Measurements from ENCODE around the gene TMEM198. TPM values are rescaled to one million over a fixed set of nuclear protein-coding genes. Genes with fewer than 3 reads are reported as not detected.

Gene TMEM198
- total and polyA plus RNA-seq, 2 donors = 2.0 to 6.0 TPM

DNA sequence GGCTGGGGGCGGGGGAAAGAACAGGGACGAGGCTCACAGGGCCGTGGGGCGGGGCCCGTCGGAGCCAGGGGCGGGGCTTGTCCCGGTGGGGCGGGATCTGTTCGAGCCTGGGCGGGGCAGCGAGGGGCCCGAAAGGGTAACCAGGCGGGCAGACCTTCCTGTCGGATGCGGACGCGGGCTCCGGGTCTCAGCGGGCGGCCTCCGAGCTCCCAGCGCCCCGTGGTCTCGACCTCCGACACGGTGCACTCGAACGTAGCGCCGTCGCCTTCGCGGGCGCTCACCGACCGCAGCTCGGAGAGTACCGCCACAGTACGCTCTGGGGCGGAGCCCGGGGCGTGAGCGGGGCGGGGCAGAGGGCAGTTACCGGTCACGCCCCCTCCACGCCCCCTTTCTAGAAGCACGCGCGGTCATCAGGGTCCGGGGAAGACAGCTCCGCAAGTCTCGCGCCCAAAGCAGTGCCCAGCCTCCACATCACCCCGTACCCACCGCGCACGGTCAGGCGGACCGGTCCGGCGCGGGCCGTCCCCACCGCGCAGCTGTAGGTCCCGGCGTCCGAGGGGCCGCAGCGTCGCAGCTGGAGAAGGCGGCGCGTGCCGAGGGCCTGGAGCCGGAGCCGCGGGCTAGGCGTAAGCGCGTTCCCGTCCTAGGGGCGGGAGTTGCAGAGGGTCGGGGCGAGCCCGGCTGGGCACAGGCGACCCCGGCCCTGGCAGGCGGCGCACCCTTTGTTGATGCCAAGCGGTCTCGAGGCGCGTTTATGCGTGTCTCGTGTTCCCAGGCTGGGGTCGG, 8.7 kb downstream of the TMEM198 start:
- WGBS = under 1% methylated on average over 99 of the region's 99 CpGs
- no peak overlapping the region for H3K27ac ChIP-seq (ENCODE audit: low read depth)
- H3K4me1 ChIP-seq (ENCODE audit: insufficient read depth) = no peaks in the 10 kb centered on the region
- DNase-seq (ENCODE audit: extremely low spot score) = no peak
- no peaks in the 10 kb centered on the region for H3K36me3 ChIP-seq (ENCODE audit: insufficient read depth)
- peak overlapping the region; percentile 47 for H3K4me3 ChIP-seq (ENCODE audit: low read depth, low read length)

DNA sequence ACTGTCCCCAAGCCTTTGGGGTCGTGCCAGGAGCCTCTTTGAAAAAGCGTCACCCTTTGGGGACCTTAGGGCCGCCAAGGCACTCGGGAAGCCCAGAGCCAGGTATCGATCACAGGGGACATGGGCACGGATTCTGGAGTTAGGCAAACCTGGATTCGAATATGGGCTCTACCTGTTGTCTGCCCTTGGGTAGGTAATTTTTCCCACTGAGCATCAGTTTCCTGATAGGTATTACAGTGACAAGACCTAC, 9.3 kb downstream of the TMEM198 start:
- Histone ChIP-seq H3K4me3 (ENCODE audit: low read depth, low read length) (peak overlapping the region; percentile 47), H3K4me1 (ENCODE audit: insufficient read depth) (no peaks in the 10 kb centered on the region), H3K36me3 (ENCODE audit: insufficient read depth) (no peaks in the 10 kb centered on the region), H3K27ac (ENCODE audit: low read depth) (no peak overlapping the region)
- WGBS = 34% methylated on average over 7 of the region's 7 CpGs
- DNase-seq (ENCODE audit: extremely low spot score) = no peak

GRCh38 chr2:219553463-219553963, 9.7 kb downstream of the TMEM198 start:
- Histone ChIP-seq H3K36me3 (ENCODE audit: insufficient read depth) (no peaks in the 10 kb centered on the region), H3K4me3 (ENCODE audit: low read depth, low read length) (no peak overlapping the region), H3K4me1 (ENCODE audit: insufficient read depth) (no peaks in the 10 kb centered on the region), H3K27ac (ENCODE audit: low read depth) (no peak overlapping the region)
- no peak for DNase-seq (ENCODE audit: extremely low spot score)
- WGBS = 79% methylated on average over 12 of the region's 12 CpGs

- Histone ChIP-seq H3K27ac (ENCODE audit: low read depth) (no peak overlapping the region), H3K4me3 (ENCODE audit: low read depth, low read length) (no peak overlapping the region), H3K36me3 (ENCODE audit: insufficient read depth) (no peaks in the 10 kb centered on the region), H3K4me1 (ENCODE audit: insufficient read depth) (no peaks in the 10 kb centered on the region)
- no peak for DNase-seq (ENCODE audit: extremely low spot score)
- 94% methylated on average over 15 of the region's 15 CpGs for WGBS
Measured at GRCh38 chr2:219554350-219554749, 10.5 kb downstream of the TMEM198 start.

DNA sequence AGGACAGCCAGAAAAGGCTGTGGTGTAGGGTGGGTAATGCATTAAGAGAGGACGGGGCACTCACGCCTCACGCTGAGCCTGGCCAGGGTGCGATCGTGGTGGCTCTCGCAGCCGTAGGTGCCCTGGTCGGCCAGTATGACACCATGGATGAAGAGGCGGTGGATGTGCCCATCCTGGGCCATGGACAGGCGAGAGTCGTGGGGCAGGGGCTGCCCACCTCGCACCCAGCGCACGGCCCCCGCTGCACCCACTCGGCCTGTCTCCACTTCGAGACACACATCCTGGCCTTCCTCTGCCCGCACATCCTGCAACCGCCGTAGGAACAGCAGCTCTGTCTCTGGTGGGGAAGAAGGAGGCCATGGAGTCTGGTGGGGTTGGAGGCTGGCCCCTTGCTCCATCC, 12.1 kb downstream of the TMEM198 start:
- Histone ChIP-seq H3K4me1 (ENCODE audit: insufficient read depth) (no peaks in the 10 kb centered on the region), H3K4me3 (ENCODE audit: low read depth, low read length) (no peak overlapping the region), H3K36me3 (ENCODE audit: insufficient read depth) (no peaks in the 10 kb centered on the region), H3K27ac (ENCODE audit: low read depth) (no peak overlapping the region)
- DNase-seq (ENCODE audit: extremely low spot score) = no peak
- WGBS = 93% methylated on average over 20 of the region's 20 CpGs

GRCh38 chr2:219556413-219556812, 12.6 kb downstream of the TMEM198 start:
- WGBS = 91% methylated on average over 19 of the region's 19 CpGs
- Histone ChIP-seq H3K27ac (ENCODE audit: low read depth) (no peak overlapping the region), H3K4me3 (ENCODE audit: low read depth, low read length) (no peak overlapping the region), H3K4me1 (ENCODE audit: insufficient read depth) (no peaks in the 10 kb centered on the region), H3K36me3 (ENCODE audit: insufficient read depth) (no peaks in the 10 kb centered on the region)
- no peak for DNase-seq (ENCODE audit: extremely low spot score)

DNA sequence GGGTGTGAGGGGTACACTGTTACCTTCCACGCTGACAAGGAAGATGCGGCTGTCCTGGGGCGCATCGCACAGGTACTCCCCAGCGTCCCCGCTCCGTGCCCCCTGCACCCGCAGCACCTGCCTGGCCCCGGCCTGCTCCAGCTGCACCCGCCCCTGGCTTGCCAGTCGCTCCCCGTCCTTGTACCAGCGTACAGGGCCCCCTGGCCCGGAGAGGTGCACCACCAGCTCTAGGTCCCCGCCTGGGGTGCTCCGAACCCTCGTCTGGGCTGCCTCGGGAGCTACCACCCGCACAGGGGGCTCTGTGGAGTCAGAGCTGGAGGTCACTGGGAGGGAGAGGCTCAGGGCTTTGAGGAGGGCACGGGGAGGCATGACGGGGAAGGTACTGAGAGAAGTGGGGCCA, 13.5 kb downstream of the TMEM198 start:
- DNase-seq (ENCODE audit: extremely low spot score) = no peak
- no peak overlapping the region for H3K4me3 ChIP-seq (ENCODE audit: low read depth, low read length)
- WGBS = 94% methylated on average over 21 of the region's 21 CpGs
- H3K36me3 ChIP-seq (ENCODE audit: insufficient read depth) = no peaks in the 10 kb centered on the region
- no peak overlapping the region for H3K27ac ChIP-seq (ENCODE audit: low read depth)
- H3K4me1 ChIP-seq (ENCODE audit: insufficient read depth) = no peaks in the 10 kb centered on the region

- Histone ChIP-seq H3K4me1 (ENCODE audit: insufficient read depth) (no peaks in the 10 kb centered on the region), H3K36me3 (ENCODE audit: insufficient read depth) (no peaks in the 10 kb centered on the region), H3K4me3 (ENCODE audit: low read depth, low read length) (no peak overlapping the region), H3K27ac (ENCODE audit: low read depth) (no peak overlapping the region)
- 96% methylated on average over 25 of the region's 25 CpGs for WGBS
- DNase-seq (ENCODE audit: extremely low spot score) = no peak
Measured at GRCh38 chr2:219557791-219558785, 14.3 kb downstream of the TMEM198 start.

GRCh38 chr2:219559156-219559915, 15.5 kb downstream of the TMEM198 start:
- no peaks in the 10 kb centered on the region for H3K4me1 ChIP-seq (ENCODE audit: insufficient read depth)
- H3K27ac ChIP-seq (ENCODE audit: low read depth) = no peak overlapping the region
- WGBS = 94% methylated on average over 20 of the region's 20 CpGs
- H3K36me3 ChIP-seq (ENCODE audit: insufficient read depth) = no peaks in the 10 kb centered on the region
- DNase-seq (ENCODE audit: extremely low spot score) = no peak
- H3K4me3 ChIP-seq (ENCODE audit: low read depth, low read length) = no peak overlapping the region

- no peaks in the 10 kb centered on the region for H3K36me3 ChIP-seq (ENCODE audit: insufficient read depth)
- DNase-seq (ENCODE audit: extremely low spot score) = no peak
- no peak overlapping the region for H3K4me3 ChIP-seq (ENCODE audit: low read depth, low read length)
- WGBS = 32% methylated on average over 8 of the region's 8 CpGs
- no peak overlapping the region for H3K27ac ChIP-seq (ENCODE audit: low read depth)
- no peaks in the 10 kb centered on the region for H3K4me1 ChIP-seq (ENCODE audit: insufficient read depth)
Measured at GRCh38 chr2:219560037-219560892, 16.4 kb downstream of the TMEM198 start.

GRCh38 chr2:219560893-219561178, 17.0 kb downstream of the TMEM198 start:
- DNase-seq (ENCODE audit: extremely low spot score) = no peak
- Histone ChIP-seq H3K36me3 (ENCODE audit: insufficient read depth) (no peaks in the 10 kb centered on the region), H3K27ac (ENCODE audit: low read depth) (no peak overlapping the region), H3K4me3 (ENCODE audit: low read depth, low read length) (no peak overlapping the region), H3K4me1 (ENCODE audit: insufficient read depth) (no peaks in the 10 kb centered on the region)
- 87% methylated on average over 3 of the region's 3 CpGs for WGBS

GRCh38 chr2:219561179-219562048, 17.6 kb downstream of the TMEM198 start:
- 76% methylated on average over 24 of the region's 24 CpGs for WGBS
- Histone ChIP-seq H3K27ac (ENCODE audit: low read depth) (no peak overlapping the region), H3K4me3 (ENCODE audit: low read depth, low read length) (no peak overlapping the region), H3K4me1 (ENCODE audit: insufficient read depth) (no peaks in the 10 kb centered on the region), H3K36me3 (ENCODE audit: insufficient read depth) (no peaks in the 10 kb centered on the region)
- DNase-seq (ENCODE audit: extremely low spot score) = no peak

Data from urinary bladder (tissue), 4 donors.